ENCODE results near the gene KCNMA1.

Gene KCNMA1

DNA sequence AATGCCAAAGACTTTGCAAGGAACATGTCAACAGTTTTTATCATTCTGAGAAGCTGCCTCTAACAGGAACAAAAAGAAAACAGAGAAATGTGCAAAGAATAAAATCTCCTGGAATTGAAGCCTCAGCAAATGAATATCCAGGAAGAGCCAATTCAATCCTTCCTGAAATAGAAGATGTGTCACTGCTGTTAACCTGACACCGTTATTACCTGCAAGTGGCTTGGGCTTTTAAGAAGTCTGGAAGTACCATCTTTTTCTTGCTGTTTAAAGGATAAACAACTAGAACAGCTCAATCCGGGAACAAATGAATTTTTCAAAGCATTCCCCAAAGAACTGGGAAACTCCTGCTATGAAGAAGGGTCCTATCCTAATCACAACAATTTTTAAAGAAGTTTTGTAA lies 434.8 kb downstream of the KCNMA1 start:
- Histone ChIP-seq H3K9me3 (ENCODE audit: control insufficient read depth, low read length) (no peaks in the 10 kb centered on the region), H3K4ac (ENCODE audit: low read depth in 1 of 2, low read length in 2 of 2) (no peak overlapping the region), H2BK5ac (ENCODE audit: low read depth, low read length, poor library complexity, severe bottlenecking) (no peak overlapping the region), H3K27ac (ENCODE audit: low read length, poor library complexity, severe bottlenecking) (no peak overlapping the region), H3K4me3 (ENCODE audit: insufficient read depth in 1 of 2, low read depth in 1 of 2, low read length in 2 of 2) (no peak overlapping the region), H4K91ac (ENCODE audit: low read length) (no peak overlapping the region), H3K79me1 (replicated peaks; ENCODE audit: low read length, poor library complexity, severe bottlenecking) (no peaks in the 10 kb centered on the region), H3K18ac (ENCODE audit: low read depth in 1 of 2, low read length in 2 of 2) (no peak overlapping the region), H2AK5ac (ENCODE audit: low read length, severe bottlenecking) (no peak overlapping the region), H2BK120ac (ENCODE audit: low read depth, low read length) (no peak overlapping the region), H2AFZ (ENCODE audit: low read depth, low read length) (no peak overlapping the region), H3K14ac (ENCODE audit: low read length in 2 of 2) (no peak overlapping the region), H2BK12ac (ENCODE audit: low read length in 2 of 2) (no peak overlapping the region), H3K4me2 (ENCODE audit: low read length, poor library complexity, severe bottlenecking) (no peak overlapping the region), H2BK15ac (ENCODE audit: low read depth, poor library complexity, severe bottlenecking) (no peak overlapping the region), H3K4me1 (ENCODE audit: control insufficient read depth, insufficient read depth, low read depth, low read length) (no peaks in the 10 kb centered on the region), H3K23ac (ENCODE audit: low read length in 2 of 2) (no peak overlapping the region), H3K27me3 (ENCODE audit: control insufficient read depth in 1 of 2, insufficient read depth in 1 of 2, low read length in 2 of 2) (no peaks in the 10 kb centered on the region), H3K9ac (ENCODE audit: low read length) (no peak overlapping the region), H3K36me3 (ENCODE audit: control insufficient read depth in 1 of 2, insufficient read depth in 2 of 2, low read depth in 1 of 2, low read length in 2 of 2) (no peaks in the 10 kb centered on the region), H4K8ac (ENCODE audit: low read length) (no peak overlapping the region)
- DNase-seq, result no peak
- no CpG with 5 or more reads among the region's 2 CpGs for WGBS

DNA sequence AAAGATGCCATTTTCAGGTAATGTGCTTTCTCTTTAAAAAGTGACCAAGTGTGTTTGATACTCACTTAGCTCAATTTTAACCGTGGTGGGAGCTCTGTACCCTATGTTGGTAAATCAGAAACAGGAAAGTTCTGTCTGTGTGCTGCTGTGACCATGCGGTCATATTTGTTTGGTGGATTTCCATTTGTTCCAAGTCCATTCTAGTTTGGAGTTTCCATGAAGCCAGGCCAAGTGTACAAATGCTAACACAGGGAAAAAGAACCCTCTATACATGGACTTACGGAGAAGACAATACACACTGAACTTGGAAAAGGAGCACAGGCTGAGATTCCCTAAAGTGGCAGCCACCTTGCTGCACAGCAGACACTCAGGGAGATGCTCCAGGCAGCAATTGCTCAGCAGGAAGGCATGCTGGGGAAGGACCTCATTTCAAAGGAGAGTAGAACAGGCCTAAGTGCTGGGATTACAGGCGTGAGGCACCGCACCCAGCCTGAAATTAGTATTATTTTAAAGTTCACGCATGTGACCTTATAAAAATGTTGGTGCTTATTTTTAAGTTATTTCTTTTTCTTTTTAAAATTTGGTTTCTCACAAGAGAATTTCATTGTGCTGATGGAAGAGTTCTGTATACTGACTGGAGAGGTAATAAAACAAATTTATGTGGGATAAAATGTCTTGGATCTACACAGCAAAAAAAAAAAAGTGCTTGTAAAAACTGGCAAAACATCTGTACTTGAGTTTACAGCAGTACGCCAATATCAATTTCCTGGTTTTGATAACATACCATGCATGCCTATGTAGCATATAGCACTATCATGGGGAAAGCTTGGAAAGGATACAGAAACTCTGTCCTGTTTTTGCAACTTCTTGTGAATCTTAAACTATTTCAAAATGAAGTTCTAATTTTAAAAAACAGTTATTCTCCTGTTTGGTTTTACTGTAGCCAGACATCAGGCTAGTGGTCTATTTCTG lies 436.2 kb downstream of the KCNMA1 start:
- H3K18ac ChIP-seq (ENCODE audit: low read depth in 1 of 2, low read length in 2 of 2), result no peak overlapping the region
- no peak overlapping the region for H4K8ac ChIP-seq (ENCODE audit: low read length)
- no peak overlapping the region for H3K4ac ChIP-seq (ENCODE audit: low read depth in 1 of 2, low read length in 2 of 2)
- no peak overlapping the region for H2AFZ ChIP-seq (ENCODE audit: low read depth, low read length)
- no peak overlapping the region for H4K91ac ChIP-seq (ENCODE audit: low read length)
- no peak overlapping the region for H2BK5ac ChIP-seq (ENCODE audit: low read depth, low read length, poor library complexity, severe bottlenecking)
- H3K23ac ChIP-seq (ENCODE audit: low read length in 2 of 2), result no peak overlapping the region
- H3K9me3 ChIP-seq (ENCODE audit: control insufficient read depth, low read length), result no peaks in the 10 kb centered on the region
- WGBS, result 95% methylated on average over 6 of the region's 7 CpGs
- no peak overlapping the region for H2BK120ac ChIP-seq (ENCODE audit: low read depth, low read length)
- no peak overlapping the region for H2BK15ac ChIP-seq (ENCODE audit: low read depth, poor library complexity, severe bottlenecking)
- no peak for DNase-seq
- no peak overlapping the region for H3K27ac ChIP-seq (ENCODE audit: low read length, poor library complexity, severe bottlenecking)
- H2AK5ac ChIP-seq (ENCODE audit: low read length, severe bottlenecking), result no peak overlapping the region
- H3K4me1 ChIP-seq (ENCODE audit: control insufficient read depth, insufficient read depth, low read depth, low read length), result no peaks in the 10 kb centered on the region
- no peak overlapping the region for H3K14ac ChIP-seq (ENCODE audit: low read length in 2 of 2)
- H3K4me3 ChIP-seq (ENCODE audit: insufficient read depth in 1 of 2, low read depth in 1 of 2, low read length in 2 of 2), result no peak overlapping the region
- H3K9ac ChIP-seq (ENCODE audit: low read length), result no peak overlapping the region
- no peak overlapping the region for H3K4me2 ChIP-seq (ENCODE audit: low read length, poor library complexity, severe bottlenecking)
- H3K27me3 ChIP-seq (ENCODE audit: control insufficient read depth in 1 of 2, insufficient read depth in 1 of 2, low read length in 2 of 2), result no peaks in the 10 kb centered on the region
- H2BK12ac ChIP-seq (ENCODE audit: low read length in 2 of 2), result no peak overlapping the region
- H3K36me3 ChIP-seq (ENCODE audit: control insufficient read depth in 1 of 2, insufficient read depth in 2 of 2, low read depth in 1 of 2, low read length in 2 of 2), result peaks cover 0 to 2% of the 10 kb centered on the region in 2 experiments
- H3K79me1 ChIP-seq (replicated peaks; ENCODE audit: low read length, poor library complexity, severe bottlenecking), result no peaks in the 10 kb centered on the region

DNA sequence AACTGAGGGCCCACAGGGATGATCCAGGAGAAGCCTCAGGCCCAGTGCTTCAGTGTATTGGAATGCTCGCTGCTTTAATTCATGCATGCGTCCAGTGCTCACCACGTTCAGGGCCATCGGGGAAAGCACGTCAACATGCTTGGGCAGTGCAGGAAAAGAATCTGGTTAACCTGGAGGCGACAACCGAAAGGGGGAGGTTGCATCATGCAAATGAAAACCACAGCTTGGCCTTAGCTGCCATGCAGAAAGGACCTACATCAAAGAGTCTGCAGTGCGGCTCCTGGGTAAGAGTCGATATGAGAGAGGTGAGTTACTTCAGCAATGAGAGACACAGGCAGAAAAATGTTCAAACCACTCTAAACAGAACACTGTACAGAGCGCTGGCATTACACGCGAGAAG lies 440.1 kb downstream of the KCNMA1 start:
- Histone ChIP-seq H3K4me1 (ENCODE audit: control insufficient read depth, insufficient read depth, low read depth, low read length) (peaks cover 1% of the 10 kb centered on the region), H2AK5ac (ENCODE audit: low read length, severe bottlenecking) (no peak overlapping the region), H3K9me3 (ENCODE audit: control insufficient read depth, low read length) (no peaks in the 10 kb centered on the region), H3K23ac (ENCODE audit: low read length in 2 of 2) (no peak overlapping the region), H2BK120ac (ENCODE audit: low read depth, low read length) (no peak overlapping the region), H3K9ac (ENCODE audit: low read length) (no peak overlapping the region), H2BK12ac (ENCODE audit: low read length in 2 of 2) (no peak overlapping the region), H3K79me1 (replicated peaks; ENCODE audit: low read length, poor library complexity, severe bottlenecking) (no peaks in the 10 kb centered on the region), H3K27me3 (ENCODE audit: control insufficient read depth in 1 of 2, insufficient read depth in 1 of 2, low read length in 2 of 2) (no peaks in the 10 kb centered on the region), H3K36me3 (ENCODE audit: control insufficient read depth in 1 of 2, insufficient read depth in 2 of 2, low read depth in 1 of 2, low read length in 2 of 2) (peaks cover 0 to 2% of the 10 kb centered on the region in 2 experiments), H3K4me3 (ENCODE audit: insufficient read depth in 1 of 2, low read depth in 1 of 2, low read length in 2 of 2) (no peak overlapping the region), H4K91ac (ENCODE audit: low read length) (no peak overlapping the region), H2AFZ (ENCODE audit: low read depth, low read length) (no peak overlapping the region), H4K8ac (ENCODE audit: low read length) (no peak overlapping the region), H3K14ac (ENCODE audit: low read length in 2 of 2) (peak overlapping the region in 1 of 2 experiments; percentile 77), H3K18ac (ENCODE audit: low read depth in 1 of 2, low read length in 2 of 2) (no peak overlapping the region), H3K4ac (ENCODE audit: low read depth in 1 of 2, low read length in 2 of 2) (no peak overlapping the region), H2BK5ac (ENCODE audit: low read depth, low read length, poor library complexity, severe bottlenecking) (no peak overlapping the region), H3K27ac (ENCODE audit: low read length, poor library complexity, severe bottlenecking) (no peak overlapping the region), H3K4me2 (ENCODE audit: low read length, poor library complexity, severe bottlenecking) (no peak overlapping the region), H2BK15ac (ENCODE audit: low read depth, poor library complexity, severe bottlenecking) (no peak overlapping the region)
- 96% methylated on average over 12 of the region's 12 CpGs for WGBS
- DNase-seq, result no peak

DNA sequence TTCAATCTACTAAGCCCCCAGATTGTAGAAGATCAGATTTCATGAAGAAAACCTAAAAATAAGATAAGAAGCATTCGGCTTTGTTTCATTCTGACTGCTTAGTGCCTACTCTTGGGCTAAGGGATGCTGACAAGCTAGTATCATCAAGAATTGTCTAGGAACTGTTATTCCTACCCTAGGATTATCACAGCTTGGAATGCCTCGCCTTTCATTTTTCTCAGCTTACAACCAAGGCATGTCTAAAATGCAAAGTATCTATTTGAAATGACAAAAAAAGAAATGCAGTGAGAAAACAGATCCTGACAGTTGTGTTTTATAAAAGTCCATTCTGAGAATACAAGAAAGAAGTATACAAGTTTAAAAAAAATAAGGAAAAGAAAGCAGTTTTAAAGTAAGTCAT lies 441.0 kb downstream of the KCNMA1 start:
- DNase-seq, result no peak
- Histone ChIP-seq H2AFZ (ENCODE audit: low read depth, low read length) (no peak overlapping the region), H3K27me3 (ENCODE audit: control insufficient read depth in 1 of 2, insufficient read depth in 1 of 2, low read length in 2 of 2) (no peaks in the 10 kb centered on the region), H3K4me1 (ENCODE audit: control insufficient read depth, insufficient read depth, low read depth, low read length) (peaks cover 1% of the 10 kb centered on the region), H2BK5ac (ENCODE audit: low read depth, low read length, poor library complexity, severe bottlenecking) (no peak overlapping the region), H3K4me3 (ENCODE audit: insufficient read depth in 1 of 2, low read depth in 1 of 2, low read length in 2 of 2) (no peak overlapping the region), H2BK120ac (ENCODE audit: low read depth, low read length) (no peak overlapping the region), H3K18ac (ENCODE audit: low read depth in 1 of 2, low read length in 2 of 2) (no peak overlapping the region), H4K8ac (ENCODE audit: low read length) (no peak overlapping the region), H3K14ac (ENCODE audit: low read length in 2 of 2) (no peak overlapping the region), H4K91ac (ENCODE audit: low read length) (no peak overlapping the region), H3K27ac (ENCODE audit: low read length, poor library complexity, severe bottlenecking) (no peak overlapping the region), H3K4me2 (ENCODE audit: low read length, poor library complexity, severe bottlenecking) (no peak overlapping the region), H2AK5ac (ENCODE audit: low read length, severe bottlenecking) (no peak overlapping the region), H3K9ac (ENCODE audit: low read length) (no peak overlapping the region), H2BK12ac (ENCODE audit: low read length in 2 of 2) (no peak overlapping the region), H3K23ac (ENCODE audit: low read length in 2 of 2) (no peak overlapping the region), H3K79me1 (replicated peaks; ENCODE audit: low read length, poor library complexity, severe bottlenecking) (no peaks in the 10 kb centered on the region), H3K9me3 (ENCODE audit: control insufficient read depth, low read length) (no peaks in the 10 kb centered on the region), H3K36me3 (ENCODE audit: control insufficient read depth in 1 of 2, insufficient read depth in 2 of 2, low read depth in 1 of 2, low read length in 2 of 2) (peaks cover 0 to 2% of the 10 kb centered on the region in 2 experiments), H3K4ac (ENCODE audit: low read depth in 1 of 2, low read length in 2 of 2) (no peak overlapping the region), H2BK15ac (ENCODE audit: low read depth, poor library complexity, severe bottlenecking) (no peak overlapping the region)
- no CpG with 5 or more reads among the region's 2 CpGs for WGBS

All from mesenchymal stem cell (in vitro differentiated cells and primary cell).